Measurements from ENCODE around the gene ACD. TPM values are rescaled to one million over a fixed set of nuclear protein-coding genes. Genes with fewer than 3 reads are reported as not detected.

ACD gene
- total and polyA plus RNA-seq, 9 of the 15 experiments (the other 6 are each of a cell fraction or from before 2014, with no cell fraction given) = 4.2 to 47.4 (median 19.2) TPM

GRCh38 chr16:67659675-67660563, at the start of gene ACD (continued):
- TF ChIP-seq CUX1 (CRISPR knock-in tag; IDR thresholded peaks at IDR 0.05) (no peak), ZNF583 (CRISPR knock-in tag; IDR thresholded peaks at IDR 0.05) (no peak), SAFB (IDR thresholded peaks at IDR 0.05; ENCODE audit: borderline replicate concordance, low read depth, low read length) (peak; percentile 55; the same call in 1 of the 2 replicates), MYC (IDR thresholded peaks at IDR 0.05; ENCODE audit: low read depth, low read length) (0 out of 2 replicates have a peak, but pooled peaks have one; percentile 24), MYC (CRISPR knock-in tag; IDR thresholded peaks at IDR 0.05; ENCODE audit: borderline replicate concordance, low read depth) (peak; percentile 43; the same call in 1 of the 2 replicates), XRCC4 (IDR thresholded peaks at IDR 0.05; ENCODE audit: extremely low read depth, insufficient read depth, insufficient read length) (no peak), CBFA2T2 (conservative IDR thresholded peaks at IDR 0.05) (no peak), CEBPG (CRISPR knock-in tag; IDR thresholded peaks at IDR 0.05) (no peak), CEBPG (tag; conservative IDR thresholded peaks at IDR 0.05 in 1 of 2, IDR thresholded peaks at IDR 0.05 in 1 of 2) (no peak), CTBP1 (IDR thresholded peaks at IDR 0.05; ENCODE audit: borderline replicate concordance) (peak; percentile 12; the same call in 1 of the 2 replicates), CEBPZ (IDR thresholded peaks at IDR 0.05; ENCODE audit: borderline replicate concordance, low read depth, low read length) (no peak), ATF2 (CRISPR knock-in tag; IDR thresholded peaks at IDR 0.05) (no peak), SMAD3 (CRISPR knock-in tag; conservative IDR thresholded peaks at IDR 0.05) (no peak), SMC3 (conservative IDR thresholded peaks at IDR 0.05; ENCODE audit: insufficient read depth, low read depth, low read length) (no peak), ID3 (CRISPR knock-in tag; IDR thresholded peaks at IDR 0.05) (no peak), ID3 (tag; IDR thresholded peaks at IDR 0.05) (no peak)

Data from K562 (cell line).